OCI-LY3 (cell line): Measurements from ENCODE around the gene SPACA7.

Source experiments
- H2AFZ ChIP-seq: fragments of 200-600, 300-600 bp; shearing (Covaris generic); 2 replicates; pipeline ENCODE4 v1.6.0; 2014; ENCODE audit warnings: antibody characterized with exemption, low read depth, low read length
- H3K27ac ChIP-seq: fragments of 200-600, 300-600 bp; sonication (generic); 2 replicates; pipeline ENCODE4 v1.5.1; 2014; ENCODE audit warnings: mild to moderate bottlenecking, low read length, moderate library complexity, mixed read lengths
- H3K27me3 ChIP-seq: fragments of 200-600, 300-600 bp; sonication (generic); 2 replicates; pipeline ENCODE4 v1.6.1; 2014; ENCODE audit warnings: low read depth, low read length, mixed read lengths
- H3K36me3 ChIP-seq: fragments of 200-600, 300-600 bp; sonication (generic); replicated peaks from 2 replicates; pipeline ENCODE3; 2014; ENCODE audit warnings: low read depth, low read length, mixed read lengths
- H3K4me1 ChIP-seq: fragments of 300-600, 200-600 bp; sonication (generic); 2 replicates; pipeline ENCODE4 v1.6.1; 2014; ENCODE audit warnings: low read length, mixed read lengths
- H3K4me2 ChIP-seq: fragments of 200-600, 300-600 bp; sonication (generic); 2 replicates; pipeline ENCODE4 v1.6.1; 2014; ENCODE audit warnings: low read length, mixed read lengths
- H3K4me3 ChIP-seq: fragments of 300-600, 200-600 bp; sonication (generic); 2 replicates; pipeline ENCODE4 v1.5.1; 2014; ENCODE audit warnings: antibody characterized with exemption, mild to moderate bottlenecking, low read length, moderate library complexity
- H3K79me2 ChIP-seq: fragments of 300-600, 200-600 bp; shearing (Covaris generic); 2 replicates; pipeline ENCODE4 v1.6.1; 2014; ENCODE audit warnings: mild to moderate bottlenecking, low read length, mixed read lengths
- H3K9ac ChIP-seq: fragments of 300-600, 200-600 bp; shearing (Covaris generic); 2 replicates; pipeline ENCODE4 v1.6.0; 2014; ENCODE audit warnings: mild to moderate bottlenecking, low read length, moderate library complexity
- H3K9me3 ChIP-seq: fragments of 200-600, 300-600 bp; shearing (Covaris generic); 2 replicates; pipeline ENCODE4 v1.6.1; 2014; ENCODE audit warnings: low read length, mixed read lengths; ENCODE audit not compliant: insufficient read depth
- H4K20me1 ChIP-seq: fragments of 200-600, 300-600 bp; sonication (generic); 2 replicates; pipeline ENCODE4 v1.6.1; 2016; ENCODE audit warnings: low read length, mixed read lengths; ENCODE audit not compliant: insufficient read depth
- EZH2phosphoT487 ChIP-seq: fragments of 200-600 bp; shearing (Covaris generic); IDR thresholded peaks from 2 replicates; pipeline ENCODE4 v1.6.1; 2018; ENCODE audit warnings: antibody characterized with exemption, mixed run types, low read depth
- TF ChIP-seq, protein P1 (sequence below): fragments of 200-600, 300-600 bp; sonication (generic); IDR thresholded peaks from 2 replicates; pipeline ENCODE4 v1.5.1; 2014; ENCODE audit warnings: antibody characterized with exemption, low read length, low read depth

The SPACA7 gene

DNA sequence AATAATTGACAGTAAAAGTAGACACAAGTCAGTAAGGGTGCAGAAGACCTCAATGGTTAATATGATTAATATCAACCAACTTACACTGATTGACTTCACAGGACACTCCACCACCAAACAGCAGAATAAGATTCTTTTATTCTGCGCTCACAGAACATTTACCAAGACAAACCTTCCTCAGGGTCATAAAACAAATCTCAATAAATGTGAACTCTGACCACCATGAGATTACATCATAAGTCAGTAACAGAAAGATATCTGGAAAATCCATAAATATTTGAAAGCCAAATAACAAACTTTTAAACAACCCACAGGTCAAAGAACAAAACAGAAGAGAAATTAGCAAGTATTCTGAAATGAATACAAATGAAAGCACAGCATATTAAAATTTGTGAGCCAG lies 99.7 kb downstream of the SPACA7 start:
- Histone ChIP-seq H3K27ac (no peak overlapping the region), H3K4me1 (peaks cover 4% of the 10 kb centered on the region; the same call in 1 of the 2 replicates), H3K4me2 (no peak overlapping the region), H4K20me1 (no peaks in the 10 kb centered on the region), H3K9me3 (no peaks in the 10 kb centered on the region), H3K9ac (no peak overlapping the region), H2AFZ (no peak overlapping the region), H3K27me3 (no peaks in the 10 kb centered on the region), H3K79me2 (no peaks in the 10 kb centered on the region), H3K36me3 (peaks cover 10% of the 10 kb centered on the region), H3K4me3 (no peak overlapping the region)
- no peak for TF ChIP-seq EZH2phosphoT487
- TF ChIP-seq, protein P1, sequence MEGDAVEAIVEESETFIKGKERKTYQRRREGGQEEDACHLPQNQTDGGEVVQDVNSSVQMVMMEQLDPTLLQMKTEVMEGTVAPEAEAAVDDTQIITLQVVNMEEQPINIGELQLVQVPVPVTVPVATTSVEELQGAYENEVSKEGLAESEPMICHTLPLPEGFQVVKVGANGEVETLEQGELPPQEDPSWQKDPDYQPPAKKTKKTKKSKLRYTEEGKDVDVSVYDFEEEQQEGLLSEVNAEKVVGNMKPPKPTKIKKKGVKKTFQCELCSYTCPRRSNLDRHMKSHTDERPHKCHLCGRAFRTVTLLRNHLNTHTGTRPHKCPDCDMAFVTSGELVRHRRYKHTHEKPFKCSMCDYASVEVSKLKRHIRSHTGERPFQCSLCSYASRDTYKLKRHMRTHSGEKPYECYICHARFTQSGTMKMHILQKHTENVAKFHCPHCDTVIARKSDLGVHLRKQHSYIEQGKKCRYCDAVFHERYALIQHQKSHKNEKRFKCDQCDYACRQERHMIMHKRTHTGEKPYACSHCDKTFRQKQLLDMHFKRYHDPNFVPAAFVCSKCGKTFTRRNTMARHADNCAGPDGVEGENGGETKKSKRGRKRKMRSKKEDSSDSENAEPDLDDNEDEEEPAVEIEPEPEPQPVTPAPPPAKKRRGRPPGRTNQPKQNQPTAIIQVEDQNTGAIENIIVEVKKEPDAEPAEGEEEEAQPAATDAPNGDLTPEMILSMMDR: no peak

DNA sequence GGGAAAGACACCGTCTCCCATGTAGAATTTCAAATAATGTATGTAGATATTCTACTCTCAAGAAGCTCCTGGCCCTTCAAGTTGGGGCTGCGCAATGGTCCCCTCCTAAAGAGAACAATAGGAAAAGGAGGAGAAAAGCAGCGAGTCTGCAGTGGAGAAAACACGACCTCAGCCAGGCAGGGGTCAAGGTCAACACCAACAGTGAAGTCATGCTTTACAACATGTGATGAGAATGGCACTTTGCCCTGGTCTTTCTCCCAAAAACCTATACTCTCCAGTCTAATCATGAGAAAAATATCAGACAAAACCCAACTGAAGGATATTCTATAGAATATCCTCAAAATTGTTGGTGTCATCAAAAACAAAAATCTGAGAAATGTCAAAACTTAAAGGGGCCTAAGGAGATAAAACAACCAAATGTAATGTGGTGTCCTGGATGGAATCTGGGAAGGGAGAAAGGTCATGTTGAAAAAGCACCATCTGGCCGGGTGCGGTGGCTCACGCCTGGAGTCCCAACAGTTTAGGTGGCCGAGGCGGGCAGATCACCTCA lies 101.0 kb downstream of the SPACA7 start:
- Histone ChIP-seq H3K79me2 (no peaks in the 10 kb centered on the region), H3K9ac (no peak overlapping the region), H3K36me3 (peaks cover 13% of the 10 kb centered on the region), H4K20me1 (no peaks in the 10 kb centered on the region), H3K4me2 (no peak overlapping the region), H3K27me3 (no peaks in the 10 kb centered on the region), H3K4me3 (no peak overlapping the region), H3K27ac (no peak overlapping the region), H3K4me1 (peaks cover 9% of the 10 kb centered on the region; the same call in 1 of the 2 replicates), H3K9me3 (no peaks in the 10 kb centered on the region), H2AFZ (no peak overlapping the region)
- TF ChIP-seq, protein P1: no peak
- TF ChIP-seq EZH2phosphoT487: no peak

GRCh38 chr13:112479389-112479788 lies 103.2 kb downstream of the SPACA7 start:
- Histone ChIP-seq H3K4me2 (no peak overlapping the region), H3K4me1 (peaks cover 26% of the 10 kb centered on the region), H2AFZ (no peak overlapping the region), H3K4me3 (no peak overlapping the region), H3K79me2 (no peaks in the 10 kb centered on the region), H3K9ac (no peak overlapping the region), H3K36me3 (peaks cover 12% of the 10 kb centered on the region), H3K9me3 (no peaks in the 10 kb centered on the region), H3K27me3 (no peaks in the 10 kb centered on the region), H3K27ac (no peak overlapping the region), H4K20me1 (no peaks in the 10 kb centered on the region)
- no peak for TF ChIP-seq EZH2phosphoT487
- TF ChIP-seq, protein P1: no peak

DNA sequence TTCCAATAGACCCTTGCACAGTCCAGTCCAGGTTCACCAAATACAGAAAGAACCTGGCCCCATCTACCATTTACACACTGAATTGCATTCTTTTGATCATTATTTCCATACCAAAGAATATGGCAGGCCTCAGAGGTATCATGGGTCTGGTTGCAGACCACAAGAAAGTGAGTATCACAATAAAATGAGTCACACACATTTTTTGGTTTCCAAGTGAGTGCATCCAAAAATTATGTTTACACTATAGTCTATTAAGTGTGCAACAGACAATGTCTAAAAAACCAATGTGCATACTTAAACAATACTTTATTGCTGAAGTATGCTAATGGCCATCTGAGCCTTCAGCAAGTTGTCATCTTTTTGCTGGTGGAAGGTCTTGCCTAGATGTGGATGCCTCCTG lies 105.3 kb downstream of the SPACA7 start:
- H3K79me2 ChIP-seq: no peaks in the 10 kb centered on the region
- H3K4me1 ChIP-seq: peaks cover 27% of the 10 kb centered on the region
- H3K36me3 ChIP-seq: peaks cover 16% of the 10 kb centered on the region
- H3K9me3 ChIP-seq: no peaks in the 10 kb centered on the region
- no peaks in the 10 kb centered on the region for H4K20me1 ChIP-seq
- H3K9ac ChIP-seq: no peak overlapping the region
- H3K4me2 ChIP-seq: no peak overlapping the region
- no peak for TF ChIP-seq EZH2phosphoT487
- TF ChIP-seq, protein P1: no peak
- H3K27me3 ChIP-seq: no peaks in the 10 kb centered on the region
- no peak overlapping the region for H2AFZ ChIP-seq
- no peak overlapping the region for H3K27ac ChIP-seq
- no peak overlapping the region for H3K4me3 ChIP-seq
